ENCODE measurements around the gene CPT1A.

GRCh38 chr11:68715456-68716122 lies 126.1 kb downstream of the CPT1A start:
- TF ChIP-seq, protein P1, sequence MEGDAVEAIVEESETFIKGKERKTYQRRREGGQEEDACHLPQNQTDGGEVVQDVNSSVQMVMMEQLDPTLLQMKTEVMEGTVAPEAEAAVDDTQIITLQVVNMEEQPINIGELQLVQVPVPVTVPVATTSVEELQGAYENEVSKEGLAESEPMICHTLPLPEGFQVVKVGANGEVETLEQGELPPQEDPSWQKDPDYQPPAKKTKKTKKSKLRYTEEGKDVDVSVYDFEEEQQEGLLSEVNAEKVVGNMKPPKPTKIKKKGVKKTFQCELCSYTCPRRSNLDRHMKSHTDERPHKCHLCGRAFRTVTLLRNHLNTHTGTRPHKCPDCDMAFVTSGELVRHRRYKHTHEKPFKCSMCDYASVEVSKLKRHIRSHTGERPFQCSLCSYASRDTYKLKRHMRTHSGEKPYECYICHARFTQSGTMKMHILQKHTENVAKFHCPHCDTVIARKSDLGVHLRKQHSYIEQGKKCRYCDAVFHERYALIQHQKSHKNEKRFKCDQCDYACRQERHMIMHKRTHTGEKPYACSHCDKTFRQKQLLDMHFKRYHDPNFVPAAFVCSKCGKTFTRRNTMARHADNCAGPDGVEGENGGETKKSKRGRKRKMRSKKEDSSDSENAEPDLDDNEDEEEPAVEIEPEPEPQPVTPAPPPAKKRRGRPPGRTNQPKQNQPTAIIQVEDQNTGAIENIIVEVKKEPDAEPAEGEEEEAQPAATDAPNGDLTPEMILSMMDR (IDR thresholded peaks at IDR 0.05; ENCODE audit: low read depth, low read length) = no peak
- no peak for TF ChIP-seq POLR2A (IDR thresholded peaks at IDR 0.05; ENCODE audit: extremely low read depth, insufficient read length)
- TF ChIP-seq MYC (IDR thresholded peaks at IDR 0.05; ENCODE audit: low read depth, low read length) = no peak
- TF ChIP-seq, protein P2, sequence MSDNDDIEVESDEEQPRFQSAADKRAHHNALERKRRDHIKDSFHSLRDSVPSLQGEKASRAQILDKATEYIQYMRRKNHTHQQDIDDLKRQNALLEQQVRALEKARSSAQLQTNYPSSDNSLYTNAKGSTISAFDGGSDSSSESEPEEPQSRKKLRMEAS (IDR thresholded peaks at IDR 0.05; ENCODE audit: low read depth, low read length) = no peak
